Measurements from ENCODE around the gene C3orf20. TPM values are rescaled to one million over a fixed set of nuclear protein-coding genes. Genes with fewer than 3 reads are reported as not detected.

Gene C3orf20
- total and polyA plus RNA-seq, 2 of the 13 experiments (the other 11 are each of a cell fraction or from before 2014, with no cell fraction given), result 0.03 to 0.04 TPM

- TF ChIP-seq ZNF574 (CRISPR knock-in tag; IDR thresholded peaks at IDR 0.05), result peak; percentile 88
- no peak for TF ChIP-seq ZNF235 (CRISPR knock-in tag; IDR thresholded peaks at IDR 0.05; ENCODE audit: borderline replicate concordance)
- TF ChIP-seq TRAFD1 (CRISPR knock-in tag; IDR thresholded peaks at IDR 0.05; ENCODE audit: borderline replicate concordance), result no peak
- peak; percentile 93 for TF ChIP-seq HNF1B (CRISPR knock-in tag; IDR thresholded peaks at IDR 0.05)
- TF ChIP-seq ZNF550 (CRISPR knock-in tag; IDR thresholded peaks at IDR 0.05; ENCODE audit: borderline replicate concordance), result no peak
- no peak for TF ChIP-seq ZNF678 (CRISPR knock-in tag; IDR thresholded peaks at IDR 0.05)
- TF ChIP-seq RARG (CRISPR knock-in tag; IDR thresholded peaks at IDR 0.05; ENCODE audit: low read depth), result no peak
- no peak for TF ChIP-seq ZNF496 (CRISPR knock-in tag; IDR thresholded peaks at IDR 0.05; ENCODE audit: insufficient replicate concordance)
- peak; percentile 89 for TF ChIP-seq FOXO1 (CRISPR knock-in tag; IDR thresholded peaks at IDR 0.05)
- TF ChIP-seq CENPT (CRISPR knock-in tag; IDR thresholded peaks at IDR 0.05; ENCODE audit: low read depth), result no peak
- TF ChIP-seq MBD4 (IDR thresholded peaks at IDR 0.05; ENCODE audit: borderline replicate concordance, low read length), result no peak
- no peak for TF ChIP-seq ZNF570 (CRISPR knock-in tag; IDR thresholded peaks at IDR 0.05; ENCODE audit: borderline replicate concordance)
- TF ChIP-seq ZFP91 (CRISPR knock-in tag; IDR thresholded peaks at IDR 0.05; ENCODE audit: borderline replicate concordance), result peak; percentile 63
- peak; percentile 97 for TF ChIP-seq HMG20A (CRISPR knock-in tag; IDR thresholded peaks at IDR 0.05; ENCODE audit: borderline replicate concordance)
- TF ChIP-seq ZNF10 (CRISPR knock-in tag; IDR thresholded peaks at IDR 0.05; ENCODE audit: borderline replicate concordance, low read depth), result no peak
- peak; percentile 81 for TF ChIP-seq POGZ (CRISPR knock-in tag; IDR thresholded peaks at IDR 0.05)
- peak; percentile 90; the same call in 1 of the 2 replicates for TF ChIP-seq SNAPC2 (CRISPR knock-in tag; IDR thresholded peaks at IDR 0.05)
- TF ChIP-seq ZNF75D (CRISPR knock-in tag; IDR thresholded peaks at IDR 0.05; ENCODE audit: borderline replicate concordance), result no peak
- TF ChIP-seq EP300 (IDR thresholded peaks at IDR 0.05; ENCODE audit: low read depth in 2 of 2, low read length in 2 of 2), result peak; percentile 73 to 91; a peak in 3 of 4 replicates
- peak; percentile 94 for TF ChIP-seq EP300 (CRISPR knock-in tag; IDR thresholded peaks at IDR 0.05; ENCODE audit: borderline replicate concordance)
- TF ChIP-seq ZNF24 (IDR thresholded peaks at IDR 0.05), result no peak
- TF ChIP-seq ZSCAN22 (CRISPR knock-in tag; IDR thresholded peaks at IDR 0.05), result no peak
- TF ChIP-seq ZNF660 (CRISPR knock-in tag; IDR thresholded peaks at IDR 0.05; ENCODE audit: borderline replicate concordance, low read depth), result no peak
These were observed 3.1 kb downstream of the C3orf20 start (continued) for GRCh38 chr3:14678015-14678503.

Measured in HepG2 (cell line).